ENCODE data around the gene SLC39A3.

DNA sequence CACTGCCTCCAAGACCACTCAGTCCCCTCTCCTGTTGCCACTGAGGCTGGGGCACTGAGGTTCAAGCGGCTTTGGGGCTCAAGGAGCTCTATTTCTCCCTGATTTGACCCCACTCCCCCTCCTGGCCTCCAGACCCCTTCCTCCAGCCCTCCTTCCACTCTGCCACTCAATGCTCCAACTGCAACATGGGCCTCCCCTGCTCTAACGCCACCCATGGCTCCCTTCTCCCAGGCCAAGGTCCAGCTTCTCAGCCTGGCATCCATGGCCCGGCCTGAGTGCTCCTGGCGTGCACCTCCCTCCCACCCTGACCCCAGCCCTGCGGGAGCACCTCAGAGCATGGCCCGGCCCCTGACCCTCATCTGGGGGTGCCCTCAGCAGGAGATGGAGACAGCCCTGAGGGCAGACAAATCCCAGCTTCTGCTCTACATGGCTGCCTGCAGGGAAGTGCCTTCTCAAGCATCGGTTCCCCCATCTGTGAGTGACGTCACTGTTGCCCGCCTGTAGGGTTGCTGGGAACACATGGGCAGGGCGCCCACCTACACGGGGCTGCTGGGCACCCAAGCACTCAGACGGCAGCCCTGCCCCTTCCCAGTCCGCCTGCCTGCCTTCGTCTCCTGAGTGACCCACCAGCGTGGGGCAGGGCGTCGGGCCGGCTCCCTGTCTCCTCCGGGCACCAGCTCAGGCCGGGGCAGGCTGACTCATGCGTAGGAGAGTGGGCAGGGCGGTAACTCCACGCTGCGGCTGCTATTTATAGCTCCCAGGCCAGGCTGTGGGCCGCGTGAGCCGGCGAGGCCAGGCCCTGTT is 17.1 kb downstream of the SLC39A3 start:
- TF ChIP-seq CTCF (IDR thresholded peaks at IDR 0.05) = no peak
- no peak for TF ChIP-seq POLR2A (IDR thresholded peaks at IDR 0.05)
- TF ChIP-seq EP300 (IDR thresholded peaks at IDR 0.05) = no peak
- TF ChIP-seq POLR2AphosphoS5 (IDR thresholded peaks at IDR 0.05) = no peak

Data from upper lobe of left lung (tissue), 4 donors.